RWPE2 (cell line): Measurements from ENCODE around the gene PADI1.

Experiments used
- ATAC-seq: fragments of 200-7000 bp; cut with Tn5 transposase; 3 replicates; pipeline ENCODE4 v1.9.1; 2021; ENCODE audit warnings: low read depth
- DNase-seq: peaks from one replicate; pipeline ENCODE4 v3.0.0-alpha.2; 2020; ENCODE audit warnings: low spot score
- H3K27ac ChIP-seq: fragments of 450-650 bp; 2 replicates; pipeline ENCODE4 v1.5.1; 2017; ENCODE audit warnings: mild to moderate bottlenecking; ENCODE audit not compliant: poor library complexity, severe bottlenecking
- H3K27me3 ChIP-seq: fragments of 250-450 bp; sonication (Bioruptor Pico); 2 replicates; pipeline ENCODE4 v1.5.1; 2021; ENCODE audit warnings: mild to moderate bottlenecking, moderate library complexity; ENCODE audit not compliant: insufficient read depth, poor library complexity, severe bottlenecking
- H3K36me3 ChIP-seq: fragments of 250-450 bp; sonication (Bioruptor Pico); 2 replicates; pipeline ENCODE4 v1.5.1; 2020; ENCODE audit warnings: low read depth, mild to moderate bottlenecking, moderate library complexity
- H3K4me1 ChIP-seq: fragments of 250-450 bp; sonication (Bioruptor Pico); 2 replicates; pipeline ENCODE4 v1.5.1; 2021; ENCODE audit warnings: mild to moderate bottlenecking, moderate library complexity; ENCODE audit not compliant: insufficient read depth, poor library complexity, severe bottlenecking
- H3K4me3 ChIP-seq: fragments of 250-450 bp; sonication (Bioruptor Pico); 2 replicates; pipeline ENCODE4 v1.5.1; 2021; ENCODE audit warnings: mild to moderate bottlenecking, moderate library complexity; ENCODE audit not compliant: severe bottlenecking
- H3K9me3 ChIP-seq: fragments of 250-450 bp; sonication (Bioruptor Pico); 2 replicates; pipeline ENCODE4 v1.5.1; 2021; ENCODE audit warnings: mild to moderate bottlenecking, moderate library complexity; ENCODE audit not compliant: severe bottlenecking
- TF ChIP-seq, protein P1 (sequence below): fragments of 450-650 bp; IDR thresholded peaks from one replicate; pipeline ENCODE4 v1.5.1; 2017; ENCODE audit warnings: mild to moderate bottlenecking, moderate library complexity; ENCODE audit not compliant: poor library complexity, severe bottlenecking

The PADI1 gene

DNA sequence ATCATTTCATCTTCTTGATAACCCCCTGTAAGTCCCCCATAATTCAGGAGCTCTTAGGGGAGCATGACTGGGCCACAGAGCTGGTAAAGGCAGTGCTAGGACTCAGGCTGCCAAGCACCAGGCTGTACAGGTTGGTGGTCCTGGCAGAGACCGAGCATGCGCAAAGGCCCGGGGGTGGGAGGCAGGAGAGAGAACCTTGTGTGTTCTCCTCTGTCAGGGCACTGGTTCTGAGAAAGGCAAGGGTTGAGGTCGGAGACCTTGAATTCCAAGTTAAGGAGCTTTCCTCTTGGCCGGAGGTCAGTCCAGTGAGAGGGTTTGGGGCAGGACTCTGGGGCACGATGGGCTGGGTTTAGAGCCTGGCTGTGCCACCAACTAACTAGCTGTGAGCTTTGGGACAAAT, 67.1 kb downstream of the PADI1 start:
- H3K36me3 ChIP-seq, result no peaks in the 10 kb centered on the region; the same call in 1 of the 2 replicates
- TF ChIP-seq, protein P1, sequence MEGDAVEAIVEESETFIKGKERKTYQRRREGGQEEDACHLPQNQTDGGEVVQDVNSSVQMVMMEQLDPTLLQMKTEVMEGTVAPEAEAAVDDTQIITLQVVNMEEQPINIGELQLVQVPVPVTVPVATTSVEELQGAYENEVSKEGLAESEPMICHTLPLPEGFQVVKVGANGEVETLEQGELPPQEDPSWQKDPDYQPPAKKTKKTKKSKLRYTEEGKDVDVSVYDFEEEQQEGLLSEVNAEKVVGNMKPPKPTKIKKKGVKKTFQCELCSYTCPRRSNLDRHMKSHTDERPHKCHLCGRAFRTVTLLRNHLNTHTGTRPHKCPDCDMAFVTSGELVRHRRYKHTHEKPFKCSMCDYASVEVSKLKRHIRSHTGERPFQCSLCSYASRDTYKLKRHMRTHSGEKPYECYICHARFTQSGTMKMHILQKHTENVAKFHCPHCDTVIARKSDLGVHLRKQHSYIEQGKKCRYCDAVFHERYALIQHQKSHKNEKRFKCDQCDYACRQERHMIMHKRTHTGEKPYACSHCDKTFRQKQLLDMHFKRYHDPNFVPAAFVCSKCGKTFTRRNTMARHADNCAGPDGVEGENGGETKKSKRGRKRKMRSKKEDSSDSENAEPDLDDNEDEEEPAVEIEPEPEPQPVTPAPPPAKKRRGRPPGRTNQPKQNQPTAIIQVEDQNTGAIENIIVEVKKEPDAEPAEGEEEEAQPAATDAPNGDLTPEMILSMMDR, result no peak
- no peak overlapping the region for H3K27ac ChIP-seq
- no peak overlapping the region for H3K4me3 ChIP-seq
- H3K27me3 ChIP-seq, result no peaks in the 10 kb centered on the region
- ATAC-seq (no peak), DNase-seq (no peak)
- H3K4me1 ChIP-seq, result peaks cover 9% of the 10 kb centered on the region
- H3K9me3 ChIP-seq, result no peaks in the 10 kb centered on the region

DNA sequence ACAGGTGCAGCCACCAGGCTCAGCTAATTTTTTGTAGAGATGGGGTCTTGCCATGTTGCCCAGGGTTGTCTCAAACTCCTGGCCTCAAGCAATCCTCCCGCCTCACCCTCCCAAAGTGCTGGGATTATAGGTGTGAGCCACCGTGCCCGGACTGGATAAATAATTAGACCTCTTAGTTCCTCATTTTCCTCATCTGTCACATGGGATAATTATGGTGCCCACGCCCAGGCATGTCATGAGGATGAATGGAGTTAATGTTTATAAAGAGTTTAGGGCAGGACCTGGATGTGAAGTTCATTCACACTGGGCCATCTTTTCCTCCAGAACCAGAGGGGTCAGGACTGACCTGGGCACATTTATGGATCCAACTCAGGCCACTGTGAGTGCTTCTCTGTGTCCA, 67.7 kb downstream of the PADI1 start:
- no peak overlapping the region for H3K4me3 ChIP-seq
- H3K27ac ChIP-seq, result no peak overlapping the region
- peaks cover 9% of the 10 kb centered on the region for H3K4me1 ChIP-seq
- ATAC-seq, result no peak
- H3K9me3 ChIP-seq, result no peaks in the 10 kb centered on the region
- no peak for DNase-seq
- no peaks in the 10 kb centered on the region; the same call in 1 of the 2 replicates for H3K36me3 ChIP-seq
- TF ChIP-seq, protein P1, result no peak
- no peaks in the 10 kb centered on the region for H3K27me3 ChIP-seq

DNA sequence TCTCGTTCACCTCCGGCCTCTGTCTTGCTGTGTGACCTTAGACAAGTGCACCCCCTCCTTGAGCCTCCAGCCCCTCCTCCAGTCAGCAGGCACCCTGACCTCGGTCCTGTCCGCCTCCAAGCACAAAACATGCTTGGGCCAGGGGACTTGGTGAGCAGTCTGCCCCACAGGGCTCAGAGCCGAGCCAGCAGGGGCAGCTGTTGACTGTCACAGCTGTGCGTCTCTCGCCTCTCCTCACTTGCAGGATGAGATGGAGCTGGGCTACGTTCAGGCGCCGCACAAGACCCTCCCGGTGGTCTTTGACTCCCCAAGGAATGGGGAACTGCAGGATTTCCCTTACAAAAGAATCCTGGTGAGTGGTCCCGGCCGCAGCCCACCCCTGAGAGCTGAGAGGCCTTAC, 68.2 kb downstream of the PADI1 start:
- no peaks in the 10 kb centered on the region; the same call in 1 of the 2 replicates for H3K36me3 ChIP-seq
- H3K27ac ChIP-seq, result no peak overlapping the region
- DNase-seq (no peak), ATAC-seq (no peak)
- peaks cover 9% of the 10 kb centered on the region for H3K4me1 ChIP-seq
- no peaks in the 10 kb centered on the region for H3K27me3 ChIP-seq
- TF ChIP-seq, protein P1, result no peak
- no peaks in the 10 kb centered on the region for H3K9me3 ChIP-seq
- H3K4me3 ChIP-seq, result no peak overlapping the region

DNA sequence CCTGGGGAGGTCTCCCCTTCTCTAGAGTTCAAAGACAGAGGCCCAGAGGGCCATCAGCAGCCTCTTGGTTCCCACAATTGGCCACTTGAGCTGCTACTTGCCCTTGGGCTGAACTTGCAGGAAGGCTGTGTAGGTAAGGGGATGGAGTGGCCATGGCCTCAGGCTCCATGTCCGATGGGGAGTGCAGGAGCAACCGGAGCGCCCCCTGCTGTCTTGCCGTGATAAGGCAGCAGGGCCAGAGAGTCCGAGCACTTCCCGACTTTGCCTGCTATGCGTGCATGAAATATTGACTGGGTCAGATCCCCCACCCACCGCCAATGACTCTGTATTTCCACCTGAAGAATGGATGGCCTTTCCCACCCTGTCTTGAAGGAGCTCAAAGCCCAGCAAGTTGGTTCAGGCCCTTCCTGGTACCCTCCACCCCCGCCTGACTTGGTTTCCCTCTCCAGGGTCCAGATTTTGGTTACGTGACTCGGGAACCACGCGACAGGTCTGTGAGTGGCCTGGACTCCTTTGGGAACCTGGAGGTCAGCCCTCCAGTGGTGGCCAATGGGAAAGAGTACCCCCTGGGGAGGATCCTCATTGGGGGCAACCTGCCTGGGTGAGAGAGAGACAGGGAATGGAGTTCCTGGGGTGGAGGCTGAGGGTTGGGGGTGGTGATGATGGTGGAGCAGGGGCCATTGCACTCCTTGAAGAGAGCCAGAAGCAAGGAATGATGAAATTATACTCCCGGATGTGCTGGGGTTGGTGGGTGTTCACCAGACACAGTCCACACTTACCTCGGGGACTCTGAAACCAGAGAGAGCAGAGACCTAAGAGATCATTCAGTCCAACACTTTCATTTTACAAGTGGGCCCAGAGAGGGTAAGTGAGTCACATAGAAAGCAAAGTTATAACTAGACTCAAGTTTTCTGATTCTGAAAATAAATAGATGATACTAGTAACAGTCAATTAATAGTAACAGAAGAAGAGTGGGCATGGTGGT, 69.5 kb downstream of the PADI1 start:
- TF ChIP-seq, protein P1, result peak; percentile 63
- Histone ChIP-seq H3K9me3 (no peaks in the 10 kb centered on the region), H3K27ac (peak overlapping the region; percentile 57), H3K4me1 (peaks cover 9% of the 10 kb centered on the region), H3K4me3 (no peak overlapping the region), H3K36me3 (no peaks in the 10 kb centered on the region), H3K27me3 (no peaks in the 10 kb centered on the region)
- DNase-seq, result no peak
- ATAC-seq, result no peak

GRCh38 chr1:17276568-17276967, 71.6 kb downstream of the PADI1 start:
- DNase-seq, result peak; percentile 93
- no peaks in the 10 kb centered on the region for H3K9me3 ChIP-seq
- H3K27me3 ChIP-seq, result no peaks in the 10 kb centered on the region
- H3K4me3 ChIP-seq, result no peak overlapping the region
- H3K36me3 ChIP-seq, result no peaks in the 10 kb centered on the region
- H3K4me1 ChIP-seq, result peaks cover 9% of the 10 kb centered on the region
- peak; percentile 95 for ATAC-seq
- TF ChIP-seq, protein P1, result peak; percentile 65
- H3K27ac ChIP-seq, result peak overlapping the region; percentile 57
